Right ventricle myocardium inferior (tissue), 1 donor: ENCODE measurements around the gene HEXD. TPM values are rescaled to one million over a fixed set of nuclear protein-coding genes. Genes with fewer than 3 reads are reported as not detected.
A peak's percentile ranks its signal among the peaks of the same experiment; 100 is the strongest.

Source experiments
- ATAC-seq: fragments of 200-7000 bp; cut with Tn5 transposase; one replicate; pipeline ENCODE4 v1.9.1; 2020; ENCODE audit warnings: mild to moderate bottlenecking, moderate library complexity
- DNase-seq: peaks from one replicate; pipeline ENCODE4 v3.0.0; 2021; ENCODE audit errors: missing footprints
- intact Hi-C: fragments of 100-400 bp; cut with DNase I; formaldehyde crosslinking; loops from one replicate; pipeline ENCODE4 v1.11.0; 2022
- total RNA-seq: library from RNA; stranded (reverse); fragmentation: NEBNext Ultra II Directional; extraction: Animal tissue kit (Norgen Biotek cat#: 25700); gene quantifications from one replicate; pipeline ENCODE4 v1.2.1, GENCODE V29; 2021
- donor health status: DM: no; HTN: yes; CAD: no; lungs with severe emphysema.

Gene HEXD
- total RNA-seq, 1 donor from 2014 or later = 14.4 TPM

DNA sequence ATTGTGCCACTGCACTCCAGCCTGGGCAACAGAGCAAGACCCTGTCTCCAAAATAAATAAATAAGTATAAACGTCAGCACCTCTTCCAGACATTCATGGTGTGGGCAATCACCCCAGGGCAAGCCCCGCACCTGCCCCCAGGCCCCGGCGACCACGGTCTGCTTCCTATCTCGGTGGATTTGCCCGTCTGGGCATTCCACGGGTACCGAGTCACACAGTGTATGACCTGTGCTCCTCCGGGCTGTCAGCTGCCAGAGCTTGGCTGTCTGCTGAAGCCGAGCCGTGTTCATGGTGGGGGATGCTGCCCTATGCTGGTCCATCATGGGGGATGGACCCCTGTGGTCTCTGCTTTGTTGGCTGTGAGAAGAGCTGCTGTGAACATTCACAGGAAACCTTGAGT, 17.0 kb downstream of the HEXD start:
- no peak for DNase-seq

DNA sequence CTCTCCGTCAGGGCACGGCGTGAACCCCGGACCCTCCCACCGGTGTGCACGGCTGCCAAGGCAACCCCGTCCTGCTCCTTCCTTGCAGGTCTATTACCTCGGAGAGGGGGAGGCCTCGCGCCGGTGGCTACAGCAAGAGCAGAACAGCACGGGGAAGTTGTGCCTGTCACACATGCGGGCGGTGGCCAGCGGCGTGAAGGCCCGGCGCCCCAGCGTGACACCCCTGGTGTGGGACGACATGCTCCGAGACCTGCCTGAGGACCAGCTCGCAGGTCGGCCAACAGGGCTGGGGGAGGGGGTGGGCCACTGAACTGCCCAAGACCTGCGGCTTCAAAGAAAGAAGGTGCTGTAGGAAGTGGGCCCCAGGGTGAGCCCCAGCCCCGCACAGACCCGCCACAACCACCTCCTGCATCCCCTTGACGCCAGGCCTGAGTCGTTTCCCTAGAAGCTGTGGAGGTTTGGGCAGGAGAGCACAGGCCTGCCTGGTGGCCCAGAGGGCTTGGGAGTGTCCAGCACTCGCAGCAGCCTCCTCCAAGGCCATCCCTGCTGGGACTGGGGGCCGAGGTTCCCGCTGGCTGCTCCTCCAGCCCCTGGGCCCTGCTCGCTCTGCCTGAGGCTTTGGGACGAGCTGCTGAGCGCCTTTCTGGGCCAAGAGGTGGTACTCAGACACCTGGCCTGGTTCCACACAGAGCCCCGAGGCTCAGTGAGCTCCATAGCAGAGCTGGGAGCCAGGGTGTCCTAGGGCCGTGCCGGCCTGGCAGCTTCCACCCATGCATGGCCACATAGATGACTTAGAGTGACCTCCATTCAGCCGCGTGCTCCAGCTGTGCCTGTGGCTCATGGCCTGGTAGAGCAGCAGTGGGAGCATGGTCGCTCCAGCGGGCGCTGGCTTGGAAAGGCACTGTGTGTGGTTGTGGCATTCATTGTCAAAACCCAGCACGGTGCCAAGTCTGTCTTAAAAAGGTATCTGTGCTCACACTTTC, 17.7 kb downstream of the HEXD start:
- DNase-seq = no peak
- ATAC-seq = no peak
- intact Hi-C loops = no loop called here

More for the DNA sequence above, 17.0 kb downstream of the HEXD start:
- no peak for ATAC-seq
- intact Hi-C loops = no loop called here

DNA sequence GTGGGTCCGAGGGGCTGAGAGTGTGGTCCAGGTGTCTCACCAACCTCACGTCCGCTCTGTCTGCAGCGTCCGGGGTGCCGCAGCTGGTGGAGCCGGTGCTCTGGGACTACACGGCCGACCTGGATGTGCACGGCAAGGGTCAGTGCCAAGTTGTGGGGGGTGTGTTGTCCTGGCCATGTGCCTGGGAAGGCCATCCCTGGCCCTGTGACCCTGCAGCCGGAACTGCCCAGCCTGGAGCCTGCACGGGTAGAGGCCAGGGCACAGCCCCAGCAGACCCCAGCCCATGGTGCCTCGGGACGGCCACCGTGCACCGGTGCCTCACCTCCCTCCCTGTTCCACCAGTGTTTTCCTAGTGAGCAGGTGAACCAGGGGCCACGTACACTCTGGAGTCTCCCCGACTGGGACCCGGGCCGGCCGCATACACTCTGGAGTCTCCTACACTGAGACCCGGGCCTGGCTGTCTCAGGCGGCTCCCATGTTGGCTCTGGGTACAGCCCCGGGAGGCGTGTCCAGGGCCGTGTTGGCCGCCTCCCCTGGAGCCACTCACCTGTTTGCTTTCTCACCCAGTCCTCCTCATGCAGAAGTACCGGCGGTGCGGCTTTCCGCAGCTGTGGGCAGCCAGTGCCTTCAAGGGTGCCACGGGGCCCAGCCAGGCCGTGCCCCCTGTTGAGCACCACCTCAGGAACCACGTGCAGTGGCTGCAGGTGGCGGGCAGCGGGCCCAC, 18.6 kb downstream of the HEXD start:
- intact Hi-C loops = no loop called here
- ATAC-seq (no peak), DNase-seq (no peak)

DNA sequence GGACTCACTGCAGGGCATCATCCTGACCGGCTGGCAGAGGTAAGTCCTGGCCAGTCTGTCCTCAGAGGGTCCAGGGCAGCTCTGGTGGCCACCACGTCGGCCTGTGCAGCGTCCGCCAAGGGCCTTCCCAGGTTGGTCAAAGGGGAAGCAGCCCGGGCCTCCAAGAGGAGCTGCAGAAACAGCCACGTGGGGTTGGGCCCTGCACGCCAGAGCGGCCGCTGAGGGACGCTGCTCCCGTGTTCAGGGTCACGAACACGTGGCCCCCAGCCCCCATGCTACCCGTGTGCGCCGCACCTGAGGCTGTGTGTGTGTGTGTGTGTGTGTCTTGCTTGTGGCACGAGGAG, 19.1 kb downstream of the HEXD start:
- intact Hi-C loops = no loop called here

DNA sequence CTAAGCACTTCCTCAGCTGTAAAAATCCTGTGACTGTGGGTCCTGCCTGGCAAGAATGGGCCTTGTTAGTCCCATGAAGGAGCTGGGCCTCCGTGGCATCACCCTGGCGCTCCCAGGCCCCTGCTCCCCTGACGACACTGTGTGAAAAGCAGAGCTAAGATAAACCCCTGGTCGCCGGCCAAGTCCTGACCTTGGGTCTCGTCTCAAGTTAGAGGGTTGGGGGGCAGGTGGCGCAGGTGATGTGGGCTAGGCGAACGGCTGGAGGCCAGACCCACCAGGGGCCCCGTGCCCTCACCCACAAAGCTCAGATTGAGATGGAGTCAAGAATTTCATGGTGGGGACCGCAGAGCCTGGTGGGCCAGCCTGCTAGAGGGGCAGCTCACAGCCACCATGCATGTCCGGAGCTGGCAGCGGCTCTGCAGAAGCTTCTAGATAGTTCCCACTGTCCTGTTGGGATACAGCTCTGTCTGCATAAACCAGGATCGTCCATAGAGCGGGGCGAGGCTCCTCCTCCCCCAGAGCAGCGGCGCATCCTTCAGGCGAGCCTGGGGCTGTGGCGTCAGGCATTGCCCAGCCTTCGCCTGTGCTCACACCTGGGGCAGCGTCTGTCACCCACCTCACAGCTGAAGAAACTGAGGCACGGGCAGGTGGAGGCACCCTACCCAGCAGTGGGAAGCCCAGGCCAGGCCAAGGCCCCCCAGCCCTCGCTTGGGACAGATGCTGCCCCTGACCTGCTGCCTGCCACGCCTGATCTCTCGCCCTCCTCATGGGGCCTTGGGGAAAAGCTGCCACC, 20.4 kb downstream of the HEXD start:
- intact Hi-C loops = no loop called here
- ATAC-seq = no peak
- DNase-seq = no peak

More for the DNA sequence above, 19.1 kb downstream of the HEXD start:
- ATAC-seq (no peak), DNase-seq (no peak)

DNA sequence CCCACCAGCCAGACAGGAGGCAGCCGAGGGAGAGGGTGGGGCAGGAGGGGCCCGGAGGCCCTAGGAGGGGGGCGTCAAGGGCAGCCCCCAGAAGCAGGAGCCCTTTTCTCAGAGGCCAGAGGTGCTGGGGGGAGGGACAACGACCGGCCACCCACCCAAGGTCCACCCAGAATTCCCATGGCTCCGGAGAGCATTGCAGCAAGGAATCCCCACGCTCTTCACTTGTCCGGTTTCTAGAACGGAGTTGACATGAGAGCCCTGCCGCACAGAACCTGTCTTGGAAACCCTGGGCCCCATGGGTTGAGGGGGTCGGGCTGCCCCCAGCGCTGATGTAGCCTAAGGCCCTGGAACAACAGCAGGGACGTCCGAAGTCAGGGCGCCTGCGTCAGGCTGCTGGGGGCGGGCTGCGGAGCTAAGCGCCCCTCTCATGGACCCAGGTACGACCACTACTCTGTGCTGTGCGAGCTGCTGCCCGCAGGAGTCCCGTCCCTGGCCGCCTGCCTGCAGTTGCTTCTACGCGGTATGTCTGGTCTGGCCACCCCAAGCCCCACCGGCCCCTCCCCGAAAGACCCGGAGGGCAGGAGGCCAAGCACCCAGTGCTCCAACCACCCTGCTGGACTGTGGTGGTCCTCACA, 21.2 kb downstream of the HEXD start:
- ATAC-seq (no peak), DNase-seq (no peak)
- intact Hi-C loops = no loop called here

DNA sequence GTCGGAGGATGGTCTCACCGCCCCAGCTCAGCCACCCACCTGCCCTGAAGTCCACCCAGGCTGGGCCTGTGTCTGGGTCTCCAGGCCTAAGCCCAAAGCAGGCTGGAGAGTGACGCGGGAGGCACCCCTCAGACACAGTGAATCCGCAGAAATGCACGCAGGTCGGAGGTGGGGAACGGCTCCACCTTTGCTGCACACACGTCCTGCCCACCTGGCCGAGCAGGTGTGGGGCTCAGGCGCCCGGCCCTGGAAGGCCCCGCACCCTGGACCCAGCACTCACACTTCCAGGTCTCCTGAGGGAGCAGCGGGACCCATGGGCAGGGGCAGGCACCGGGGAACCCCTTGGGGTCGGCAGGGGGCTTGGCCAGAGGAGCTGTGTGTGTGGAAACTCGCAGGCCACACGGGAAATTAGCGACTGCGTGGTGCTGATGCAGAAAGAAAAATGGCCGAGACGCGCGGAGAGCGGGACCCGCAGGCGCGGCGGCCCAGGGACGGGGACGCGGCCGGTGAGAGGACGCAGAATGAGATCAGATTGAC, 21.8 kb downstream of the HEXD start:
- ATAC-seq (no peak), DNase-seq (no peak)
- intact Hi-C loops = no loop called here

DNA sequence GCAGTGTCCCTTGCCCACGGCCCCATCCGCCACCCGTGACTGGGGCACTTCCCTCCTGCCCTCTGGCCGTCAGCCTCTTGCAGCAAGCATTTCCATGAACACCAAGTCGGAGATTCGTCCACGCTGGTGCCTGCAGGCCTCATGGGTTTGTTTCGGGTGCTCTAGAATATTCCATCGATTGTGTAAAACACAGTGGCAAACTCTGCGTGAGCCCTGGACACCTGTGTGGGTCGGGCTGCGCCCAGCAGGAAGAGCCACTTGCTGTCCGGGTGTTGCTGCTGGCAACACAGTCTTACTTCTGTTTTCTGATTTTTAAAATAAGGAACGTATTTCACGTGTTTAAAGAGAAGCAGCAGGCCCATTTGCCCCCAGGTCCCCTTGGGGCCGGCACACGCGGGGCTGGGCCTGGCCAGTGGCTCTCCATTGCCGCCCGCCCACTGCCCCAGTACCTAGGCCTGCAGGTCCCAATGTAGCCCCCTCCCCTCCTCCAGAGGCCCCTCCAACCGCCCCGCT, 22.4 kb downstream of the HEXD start:
- intact Hi-C loops = no loop called here

DNA sequence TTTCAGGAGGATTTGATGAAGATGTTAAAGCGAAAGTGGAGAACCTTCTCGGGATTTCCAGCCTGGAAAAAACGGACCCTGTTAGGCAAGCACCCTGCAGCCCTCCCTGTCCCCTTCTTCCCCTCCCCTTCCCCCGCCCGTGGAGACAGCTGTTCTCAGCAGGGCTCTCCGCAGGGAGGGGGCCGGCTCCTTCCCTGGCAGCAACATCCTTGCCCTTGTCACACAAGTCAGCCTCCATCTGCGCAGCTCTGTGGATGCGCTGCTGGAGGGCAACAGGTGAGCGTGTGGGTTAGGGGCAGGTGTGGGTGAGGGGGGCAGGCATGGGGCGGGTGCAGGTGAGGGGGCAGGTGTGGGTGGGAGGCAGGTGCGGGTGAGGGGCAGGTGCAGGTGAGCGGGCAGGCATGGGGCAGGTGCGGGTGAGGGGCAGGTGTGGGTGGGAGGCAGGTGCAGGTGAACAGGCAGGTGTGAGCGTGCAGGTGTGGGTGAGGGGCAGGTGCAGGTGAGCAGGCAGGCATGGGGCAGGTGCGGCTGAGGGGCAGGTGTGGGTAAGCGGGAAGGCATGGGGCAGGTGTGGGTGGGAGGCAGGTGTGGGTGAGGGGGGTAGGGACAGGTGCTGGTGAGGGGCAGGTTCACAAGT, 23.0 kb downstream of the HEXD start:
- DNase-seq = no peak
- intact Hi-C loops = no loop called here
- peak; percentile 27 for ATAC-seq

More for the DNA sequence above, 22.4 kb downstream of the HEXD start:
- DNase-seq (no peak), ATAC-seq (no peak)

DNA sequence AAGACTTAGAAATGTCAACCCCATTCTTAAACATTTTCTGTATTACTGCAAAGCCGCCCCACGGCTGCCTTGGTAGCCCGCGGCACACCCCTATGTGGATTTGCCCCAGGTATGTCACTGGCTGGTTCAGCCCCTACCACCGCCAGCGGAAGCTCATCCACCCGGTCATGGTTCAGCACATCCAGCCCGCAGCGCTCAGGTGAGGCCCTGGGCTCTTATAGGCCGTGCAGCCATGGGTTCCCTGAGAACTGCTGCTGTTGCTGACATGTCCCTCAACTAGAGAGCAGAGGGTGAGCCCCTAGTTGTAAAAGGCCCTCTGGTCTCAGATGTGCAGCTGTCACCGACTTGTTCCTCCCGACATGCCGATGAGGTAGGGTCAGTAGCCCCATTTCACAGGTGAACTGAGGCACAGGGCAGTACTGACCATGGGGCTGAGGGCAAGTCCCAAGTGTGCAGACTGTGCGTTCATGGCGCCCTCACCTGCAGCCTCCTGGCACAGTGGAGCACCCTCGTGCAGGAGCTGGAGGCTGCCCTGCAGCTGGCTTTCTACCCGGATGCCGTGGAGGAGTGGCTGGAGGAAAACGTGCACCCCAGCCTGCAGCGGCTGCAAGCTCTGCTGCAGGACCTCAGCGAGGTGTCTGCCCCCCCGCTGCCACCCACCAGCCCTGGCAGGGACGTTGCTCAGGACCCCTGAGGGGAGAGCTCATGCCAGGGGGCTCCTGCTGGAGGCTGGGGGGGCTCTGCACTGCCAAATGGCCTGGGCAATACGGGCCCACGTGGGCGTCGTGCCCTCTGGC, 23.7 kb downstream of the HEXD start:
- intact Hi-C loops = no loop called here
- ATAC-seq (no peak), DNase-seq (no peak)

DNA sequence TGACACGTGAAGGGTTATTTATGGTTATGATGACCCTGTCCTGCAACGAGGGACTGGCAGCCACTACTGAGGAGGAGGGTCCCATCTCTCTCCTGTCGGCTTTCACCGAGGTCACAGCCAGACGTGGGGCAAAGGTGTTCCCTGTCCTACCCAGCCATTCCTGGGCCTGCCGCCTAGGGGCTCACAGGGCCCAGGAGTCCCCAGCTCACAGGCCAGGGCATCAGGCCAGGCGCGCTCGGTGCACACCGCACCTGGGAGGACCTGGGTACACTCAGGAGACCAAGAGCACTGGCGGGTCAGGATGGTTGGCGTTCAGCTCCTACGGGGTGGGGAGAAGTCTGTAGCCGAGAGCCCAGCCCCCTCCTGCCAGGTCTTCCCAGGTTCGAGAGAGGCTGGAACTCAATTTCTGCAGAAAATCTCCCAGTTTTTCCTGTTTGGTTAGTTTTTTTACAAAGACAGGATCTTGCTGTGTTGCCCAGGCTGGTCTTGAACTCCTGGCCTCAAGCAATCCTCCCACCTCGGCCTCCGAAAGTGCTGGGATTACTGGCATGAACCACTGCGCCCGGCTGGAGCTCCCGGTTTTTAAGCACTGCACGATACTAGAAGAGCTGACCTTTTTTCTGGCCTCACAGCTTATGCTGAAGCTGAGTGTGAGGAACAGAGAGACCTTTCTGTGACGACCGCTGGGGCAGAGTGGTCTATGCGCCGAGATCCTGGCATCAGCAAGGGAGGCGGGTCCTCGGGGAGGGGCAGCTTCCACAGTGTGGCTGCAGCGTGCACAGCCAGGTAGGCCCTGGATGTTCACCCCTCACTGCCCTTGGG, 24.7 kb downstream of the HEXD start:
- no peak for DNase-seq
- intact Hi-C loops = no loop called here
- ATAC-seq = no peak

DNA sequence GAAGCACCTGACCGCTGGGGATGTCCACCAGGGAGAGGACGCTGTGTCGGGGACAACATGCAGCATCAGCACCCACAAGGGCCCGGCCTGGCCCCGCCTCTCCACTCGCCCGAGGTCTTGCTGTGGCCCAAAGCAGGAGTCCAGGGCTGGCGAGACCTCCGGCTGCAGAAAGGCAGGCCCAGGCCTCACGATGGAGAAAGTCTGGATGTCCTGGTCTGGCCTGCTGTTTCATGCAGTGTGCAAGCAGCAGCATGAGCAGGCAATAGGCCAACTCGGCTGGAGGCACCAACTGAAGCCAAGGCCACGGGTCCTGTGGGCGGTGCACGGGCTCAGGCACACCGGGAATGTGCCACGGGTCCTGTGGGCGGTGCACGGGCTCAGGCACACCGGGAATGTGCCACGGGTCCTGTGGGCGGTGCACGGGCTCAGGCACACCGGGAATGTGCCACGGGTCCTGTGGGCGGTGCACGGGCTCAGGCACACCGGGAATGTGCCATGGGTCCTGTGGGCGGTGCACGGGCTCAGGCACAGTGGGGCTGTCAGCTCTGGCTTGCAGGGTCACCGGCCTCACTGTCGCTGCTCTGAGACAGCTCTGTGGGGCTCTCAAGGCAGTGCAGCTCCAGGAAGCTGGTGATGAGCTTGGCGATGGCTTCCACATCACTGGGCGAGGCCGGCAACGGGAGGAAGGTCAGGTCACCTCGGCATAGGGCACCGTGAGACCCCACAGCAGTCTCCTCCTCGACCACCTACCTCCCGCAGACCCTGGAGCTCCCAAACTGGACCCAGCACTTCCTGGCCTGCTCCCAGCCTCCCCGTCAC, 25.5 kb downstream of the HEXD start:
- no peak for DNase-seq
- intact Hi-C loops = no loop called here
- no peak for ATAC-seq

DNA sequence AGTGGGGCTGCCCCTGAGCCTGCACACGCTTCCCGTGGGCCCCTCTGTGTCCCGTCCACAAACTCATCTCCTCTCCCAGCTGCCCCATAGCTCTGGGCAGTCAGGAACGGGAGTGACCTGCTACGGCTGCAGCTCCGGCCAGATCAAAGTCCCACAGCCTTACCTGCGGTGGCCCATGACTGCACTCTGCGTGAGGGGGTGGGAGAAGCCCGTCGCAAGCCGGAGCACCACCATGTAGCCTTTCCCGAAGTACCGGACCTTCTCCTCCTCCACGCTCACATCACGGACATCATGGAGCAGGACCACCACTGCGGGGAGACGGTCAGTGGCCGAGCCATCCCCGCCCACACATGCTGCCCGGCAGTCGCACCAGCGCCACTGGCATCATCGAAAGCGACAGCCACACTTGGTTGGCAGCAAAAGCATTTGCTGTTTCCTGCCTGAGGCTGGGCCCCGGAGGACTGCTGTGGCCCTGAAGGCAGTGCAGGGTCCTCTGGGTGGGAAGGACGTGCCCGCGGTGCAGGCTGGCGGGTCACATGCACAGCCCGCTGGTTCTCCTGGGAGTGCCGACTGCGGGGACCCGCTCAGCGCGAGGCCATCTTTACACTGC, 26.2 kb downstream of the HEXD start:
- no peak for DNase-seq
- no peak for ATAC-seq
- intact Hi-C loops = no loop called here

DNA sequence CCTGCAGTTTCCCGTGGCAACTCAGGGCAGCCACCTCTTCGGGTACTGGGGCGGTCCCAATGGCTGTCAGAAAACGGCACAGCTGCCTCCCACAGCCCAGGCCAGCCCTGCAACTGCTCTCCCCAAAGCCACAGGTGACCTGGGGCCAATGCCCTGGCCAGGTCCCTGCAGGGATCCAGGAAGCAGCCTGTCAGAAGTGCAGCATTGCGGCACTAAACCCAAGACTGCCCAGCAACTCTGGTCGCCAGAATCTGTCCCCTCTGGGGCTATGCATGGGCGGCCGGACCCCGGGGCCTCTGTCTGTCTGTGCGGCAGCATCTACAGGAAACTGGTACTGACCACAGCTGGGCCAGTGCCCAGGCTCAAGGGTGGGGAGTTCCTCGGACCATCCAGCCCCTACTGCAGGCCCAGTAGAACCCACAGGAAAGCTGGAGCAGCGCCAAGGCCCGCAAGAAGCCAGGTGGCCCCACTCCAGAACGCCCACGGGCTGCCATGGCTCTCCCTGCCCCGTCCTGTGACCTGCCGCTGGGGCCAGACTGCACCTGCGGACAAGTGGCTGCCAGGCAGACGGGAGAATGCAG, 26.9 kb downstream of the HEXD start:
- ATAC-seq (no peak), DNase-seq (no peak)
- intact Hi-C loops = no loop called here

DNA sequence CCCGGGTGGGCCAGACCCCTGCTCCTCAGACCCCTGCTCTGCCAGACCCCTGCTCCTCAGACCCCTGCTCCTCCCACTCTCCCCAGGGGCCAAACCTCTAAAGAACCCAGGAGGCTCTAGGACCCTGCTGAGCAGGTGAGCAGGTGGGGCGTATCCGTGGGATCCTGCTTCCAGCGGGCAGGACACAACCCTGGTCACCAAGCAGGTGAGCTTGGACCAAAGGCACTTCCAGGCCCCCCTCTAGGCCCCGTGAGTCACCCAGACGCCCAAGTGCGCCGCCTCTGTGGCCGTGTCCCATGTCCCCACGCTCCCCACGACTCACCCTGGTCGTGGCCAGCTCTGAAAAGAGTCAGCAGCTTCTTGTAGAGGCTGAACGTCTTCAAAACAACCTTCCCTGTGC, 27.4 kb downstream of the HEXD start:
- ATAC-seq (no peak), DNase-seq (no peak)
- intact Hi-C loops = no loop called here
